Measurements from ENCODE around the gene TSPEAR.
"Not testable (repeated sequence)": the region's sequence is repeated elsewhere in the genome, so short reads cannot be mapped to it uniquely, and the experiment has no call there.

The TSPEAR gene

GRCh38 chr21:44644878-44645277 is 66.5 kb downstream of the TSPEAR start:
- Mint-ChIP-seq H3K27me3 (ENCODE audit: low read depth) (peaks cover 3% of the 10 kb centered on the region), H3K27ac (no peak overlapping the region), H3K9me3 (peaks cover 52% of the 10 kb centered on the region), H3K4me3 (no peak overlapping the region), H3K36me3 (ENCODE audit: low read depth) (peaks cover 7% of the 10 kb centered on the region), H3K4me1 (ENCODE audit: low read depth) (no peaks in the 10 kb centered on the region)
- no peak for DNase-seq (ENCODE audit: low spot score)

GRCh38 chr21:44643741-44644310 is 67.5 kb downstream of the TSPEAR start:
- no peak overlapping the region for H3K4me3 Mint-ChIP-seq
- H3K9me3 Mint-ChIP-seq: peaks cover 54% of the 10 kb centered on the region

GRCh38 chr21:44640761-44641160 is 70.6 kb downstream of the TSPEAR start:
- Mint-ChIP-seq H3K4me1 (ENCODE audit: low read depth) (no peaks in the 10 kb centered on the region), H3K27me3 (ENCODE audit: low read depth) (peaks cover 3% of the 10 kb centered on the region), H3K36me3 (ENCODE audit: low read depth) (peaks cover 7% of the 10 kb centered on the region), H3K4me3 (no peak overlapping the region), H3K27ac (no peak overlapping the region), H3K9me3 (peaks cover 47% of the 10 kb centered on the region)
- no peak for DNase-seq (ENCODE audit: low spot score)

More at GRCh38 chr21:44643741-44644310, 67.5 kb downstream of the TSPEAR start:
- peaks cover 7% of the 10 kb centered on the region for H3K36me3 Mint-ChIP-seq (ENCODE audit: low read depth)
- DNase-seq (ENCODE audit: low spot score): no peak
- peaks cover 3% of the 10 kb centered on the region for H3K27me3 Mint-ChIP-seq (ENCODE audit: low read depth)
- no peaks in the 10 kb centered on the region for H3K4me1 Mint-ChIP-seq (ENCODE audit: low read depth)
- H3K27ac Mint-ChIP-seq: no peak overlapping the region

- peaks cover 3% of the 10 kb centered on the region for H3K27me3 Mint-ChIP-seq (ENCODE audit: low read depth)
- no peak for DNase-seq (ENCODE audit: low spot score)
- H3K4me1 Mint-ChIP-seq (ENCODE audit: low read depth): no peaks in the 10 kb centered on the region
- no peak overlapping the region for H3K27ac Mint-ChIP-seq
- peaks cover 7% of the 10 kb centered on the region for H3K36me3 Mint-ChIP-seq (ENCODE audit: low read depth)
- peaks cover 37% of the 10 kb centered on the region for H3K9me3 Mint-ChIP-seq
- no peak overlapping the region for H3K4me3 Mint-ChIP-seq
Observed at GRCh38 chr21:44639331-44639655, 72.1 kb downstream of the TSPEAR start.

- not testable (repeated sequence) for H3K4me3 Mint-ChIP-seq; DNase-seq (ENCODE audit: low spot score); H3K27ac Mint-ChIP-seq; H3K36me3 Mint-ChIP-seq (ENCODE audit: low read depth); H3K4me1 Mint-ChIP-seq (ENCODE audit: low read depth); H3K27me3 Mint-ChIP-seq (ENCODE audit: low read depth)
- H3K9me3 Mint-ChIP-seq: peaks cover 33% of the 10 kb centered on the region
Observed at GRCh38 chr21:44638506-44639330, 72.7 kb downstream of the TSPEAR start.

GRCh38 chr21:44637851-44638348 is 73.5 kb downstream of the TSPEAR start:
- not testable (repeated sequence) for H3K4me3 Mint-ChIP-seq; H3K27me3 Mint-ChIP-seq (ENCODE audit: low read depth); H3K36me3 Mint-ChIP-seq (ENCODE audit: low read depth); H3K4me1 Mint-ChIP-seq (ENCODE audit: low read depth); H3K27ac Mint-ChIP-seq; DNase-seq (ENCODE audit: low spot score)
- peaks cover 33% of the 10 kb centered on the region for H3K9me3 Mint-ChIP-seq

GRCh38 chr21:44637018-44637850 is 74.1 kb downstream of the TSPEAR start, which contains the start of gene KRTAP10-10:
TSS of gene KRTAP10-10 (plus strand) at chr21:44637356. CDS start at chr21:44637418, 62 bp downstream.
- no peak within 1 kb of the TSS for H3K27ac Mint-ChIP-seq

GRCh38 chr21:44636209-44637017 is 75.0 kb downstream of the TSPEAR start:
- Mint-ChIP-seq H3K4me1 (ENCODE audit: low read depth) (no peaks in the 10 kb centered on the region), H3K27me3 (ENCODE audit: low read depth) (peaks cover 7% of the 10 kb centered on the region), H3K9me3 (peaks cover 35% of the 10 kb centered on the region), H3K4me3 (no peak overlapping the region), H3K27ac (no peak overlapping the region), H3K36me3 (ENCODE audit: low read depth) (peaks cover 5% of the 10 kb centered on the region)
- no peak for DNase-seq (ENCODE audit: low spot score)

More at GRCh38 chr21:44637018-44637850, 74.1 kb downstream of the TSPEAR start, which contains the start of gene KRTAP10-10:
- H3K4me3 Mint-ChIP-seq: no peak within 1 kb of the TSS
- H3K27me3 Mint-ChIP-seq (ENCODE audit: low read depth): peaks cover 5% of the 10 kb centered on the region
- peaks cover 2% of the 10 kb centered on the region for H3K36me3 Mint-ChIP-seq (ENCODE audit: low read depth)
- no peak for DNase-seq (ENCODE audit: low spot score)
- no peaks in the 10 kb centered on the region for H3K4me1 Mint-ChIP-seq (ENCODE audit: low read depth)
- H3K9me3 Mint-ChIP-seq: peaks cover 33% of the 10 kb centered on the region

- Mint-ChIP-seq H3K36me3 (ENCODE audit: low read depth) (peaks cover 10% of the 10 kb centered on the region), H3K27me3 (ENCODE audit: low read depth) (peaks cover 4% of the 10 kb centered on the region), H3K27ac (no peak overlapping the region), H3K4me1 (ENCODE audit: low read depth) (peaks cover 6% of the 10 kb centered on the region), H3K9me3 (peaks cover 38% of the 10 kb centered on the region), H3K4me3 (no peak overlapping the region)
- no peak for DNase-seq (ENCODE audit: low spot score)
Observed at GRCh38 chr21:44632067-44632466, 79.3 kb downstream of the TSPEAR start.

GRCh38 chr21:44630440-44630839 is 80.9 kb downstream of the TSPEAR start:
- Mint-ChIP-seq H3K4me3 (no peak overlapping the region), H3K27ac (no peak overlapping the region), H3K9me3 (peaks cover 38% of the 10 kb centered on the region), H3K4me1 (ENCODE audit: low read depth) (peaks cover 6% of the 10 kb centered on the region), H3K36me3 (ENCODE audit: low read depth) (peaks cover 10% of the 10 kb centered on the region), H3K27me3 (ENCODE audit: low read depth) (peaks cover 4% of the 10 kb centered on the region)
- DNase-seq (ENCODE audit: low spot score): no peak

- Mint-ChIP-seq H3K4me1 (ENCODE audit: low read depth) (peaks cover 6% of the 10 kb centered on the region), H3K4me3 (no peak overlapping the region), H3K36me3 (ENCODE audit: low read depth) (peaks cover 14% of the 10 kb centered on the region), H3K9me3 (peaks cover 52% of the 10 kb centered on the region), H3K27ac (no peak overlapping the region), H3K27me3 (ENCODE audit: low read depth) (peaks cover 7% of the 10 kb centered on the region)
- no peak for DNase-seq (ENCODE audit: low spot score)
Observed at GRCh38 chr21:44628707-44629391, 82.5 kb downstream of the TSPEAR start.

GRCh38 chr21:44627831-44628233 is 83.5 kb downstream of the TSPEAR start:
- H3K4me3 Mint-ChIP-seq; DNase-seq (ENCODE audit: low spot score); H3K4me1 Mint-ChIP-seq (ENCODE audit: low read depth); H3K27ac Mint-ChIP-seq; H3K27me3 Mint-ChIP-seq (ENCODE audit: low read depth): not testable (repeated sequence)
- Mint-ChIP-seq H3K36me3 (ENCODE audit: low read depth) (peaks cover 17% of the 10 kb centered on the region), H3K9me3 (peaks cover 52% of the 10 kb centered on the region)

Measured in T-helper 2 cell treated with Interferon-gamma antibody and Interleukin-4, amounts not matched to agents 5 μg/mL and 100 μg/mL, for 36 hours (primary cell).